ENCODE data around the gene HNRNPH3.

Gene HNRNPH3

GRCh38 chr10:68332259-68333057 lies 594 bp downstream of the HNRNPH3 start, which contains the start of gene PBLD:
TSS of gene PBLD (minus strand) at chr10:68332928. CDS start at chr10:68306844, 26,084 bp downstream.
- peak; percentile 72 for DNase-seq

GRCh38 chr10:68333058-68333395 lies 1.2 kb downstream of the HNRNPH3 start:
- DNase-seq = no peak

- no peak for DNase-seq
Measured at GRCh38 chr10:68333440-68334431, 1.9 kb downstream of the HNRNPH3 start.

GRCh38 chr10:68334672-68335467 lies 3.0 kb downstream of the HNRNPH3 start:
- no peak for DNase-seq

- DNase-seq = no peak
Measured at GRCh38 chr10:68336754-68337351, 5.0 kb downstream of the HNRNPH3 start.

- DNase-seq = no peak
Measured at GRCh38 chr10:68340358-68341080, 8.7 kb downstream of the HNRNPH3 start.

- DNase-seq = no peak
Measured at GRCh38 chr10:68342909-68343516, 11.1 kb downstream of the HNRNPH3 start.

- DNase-seq = no peak
Measured at GRCh38 chr10:68345621-68346020, 13.8 kb downstream of the HNRNPH3 start.

GRCh38 chr10:68346774-68347173 lies 14.9 kb downstream of the HNRNPH3 start:
- no peak for DNase-seq

- DNase-seq = peak; percentile 64
Measured at GRCh38 chr10:68348265-68348741, 16.4 kb downstream of the HNRNPH3 start.

- DNase-seq = no peak
Measured at GRCh38 chr10:68353537-68353936, 21.7 kb downstream of the HNRNPH3 start.

- no peak for DNase-seq
Measured at GRCh38 chr10:68359189-68359588, 27.3 kb downstream of the HNRNPH3 start.

GRCh38 chr10:68362590-68362989 lies 30.7 kb downstream of the HNRNPH3 start:
- DNase-seq = no peak

- DNase-seq = no peak
Measured at GRCh38 chr10:68364101-68364886, 32.4 kb downstream of the HNRNPH3 start.

- DNase-seq = peak; percentile 48
Measured at GRCh38 chr10:68365611-68366010, 33.7 kb downstream of the HNRNPH3 start.

- DNase-seq = no peak
Measured at GRCh38 chr10:68366600-68366999, 34.7 kb downstream of the HNRNPH3 start.

- DNase-seq = no peak
Measured at GRCh38 chr10:68367121-68367520, 35.3 kb downstream of the HNRNPH3 start.

GRCh38 chr10:68371604-68372003 lies 39.7 kb downstream of the HNRNPH3 start:
- no peak for DNase-seq

- DNase-seq = no peak
Measured at GRCh38 chr10:68385740-68386139, 53.9 kb downstream of the HNRNPH3 start.
